MCF 10A (cell line): ENCODE results near the gene CD248. TPM values are rescaled to one million over a fixed set of nuclear protein-coding genes. Genes with fewer than 3 reads are reported as not detected.
"Not testable (repeated sequence)": the region's sequence is repeated elsewhere in the genome, so short reads cannot be mapped to it uniquely, and the experiment has no call there.

Experiments used
- BruUV-seq: library from RNA; stranded (reverse); fragments of 400-500 nt; replicated peaks from 2 replicates; lab custom pipeline; 2021; lab: Mats Ljungman, UMichigan
- CTCF ChIA-PET: fragments of 300-600 bp; sonication (Branson Sonifier 250); formaldehyde crosslinking; extraction: SDS; loops from one replicate; lab custom pipeline; 2021; ENCODE audit warnings: antibody characterized with exemption, inconsistent platforms; lab: Yijun Ruan, JAX
- POLR2A ChIA-PET: fragments of 300-600, 350-650 bp; sonication (Branson Sonifier 250); formaldehyde crosslinking; extraction: SDS; loops from one replicate; lab custom pipeline; 2020; ENCODE audit warnings: antibody characterized with exemption, inconsistent platforms; lab: Yijun Ruan, JAX
- DNase-seq: peaks from one replicate; pipeline ENCODE4 v3.0.0-alpha.2; 2018; ENCODE audit not compliant: unreplicated experiment
- H3K27ac Mint-ChIP-seq: one replicate; pipeline ENCODE4 v1.8.0; 2022; ENCODE audit warnings: mild to moderate bottlenecking, low read depth, mixed read lengths; ENCODE audit not compliant: unreplicated experiment
- H3K27me3 Mint-ChIP-seq: one replicate; pipeline ENCODE4 v1.8.0; 2022; ENCODE audit warnings: mixed read lengths; ENCODE audit not compliant: insufficient read depth, unreplicated experiment
- H3K36me3 Mint-ChIP-seq: one replicate; pipeline ENCODE4 v1.8.0; 2022; ENCODE audit warnings: mild to moderate bottlenecking, moderate library complexity, mixed read lengths; ENCODE audit not compliant: insufficient read depth, unreplicated experiment
- H3K4me1 Mint-ChIP-seq: one replicate; pipeline ENCODE4 v1.8.0; 2022; ENCODE audit warnings: mixed read lengths; ENCODE audit not compliant: insufficient read depth, unreplicated experiment
- H3K4me3 Mint-ChIP-seq: one replicate; pipeline ENCODE4 v1.8.0; 2022; ENCODE audit warnings: mild to moderate bottlenecking, moderate library complexity, mixed read lengths; ENCODE audit not compliant: unreplicated experiment
- H3K9me3 Mint-ChIP-seq: one replicate; pipeline ENCODE4 v1.8.0; 2022; ENCODE audit warnings: mixed read lengths; ENCODE audit not compliant: unreplicated experiment
- intact Hi-C: fragments of 100-400 bp; cut with micrococcal nuclease; formaldehyde crosslinking; loops from 2 replicates; pipeline ENCODE4 v1.14.1; 2022
- total RNA-seq: library from RNA; stranded (reverse); gene quantifications from 2 replicates; pipeline ENCODE4 v1.2.3, GENCODE V29; 2022
- TF ChIP-seq, protein P1 (sequence below): fragments of 200-600 bp; IDR thresholded peaks from one replicate; pipeline ENCODE4 v1.8.0; 2022; ENCODE audit warnings: antibody characterized with exemption, mild to moderate bottlenecking; ENCODE audit not compliant: unreplicated experiment

CD248 gene
- total RNA-seq, 1 experiment from 2014 or later = not detected

DNA sequence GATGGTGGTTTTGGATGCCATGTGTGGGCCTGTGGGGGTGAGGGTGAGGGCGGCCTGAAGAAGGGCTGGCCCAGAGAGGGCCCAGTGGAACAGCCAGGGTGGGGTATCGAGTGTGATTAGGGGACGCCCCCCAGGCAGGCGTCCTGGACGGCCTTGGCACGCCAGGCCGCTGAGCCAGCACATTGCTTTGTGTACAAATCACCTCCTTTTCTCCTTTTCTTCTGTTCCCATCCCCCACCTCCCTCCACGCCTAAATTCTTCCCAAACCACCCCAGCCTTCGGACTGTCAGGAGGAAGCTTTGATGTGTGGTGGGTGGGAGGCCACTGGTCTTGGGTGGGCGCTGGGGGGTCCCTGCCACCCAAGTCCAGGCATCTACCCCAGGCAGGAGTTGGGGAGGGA, 7.8 kb upstream of the CD248 start:
- BruUV-seq = no TSS peak
- no peak for DNase-seq
- peaks cover 47% of the 10 kb centered on the region for H3K4me1 Mint-ChIP-seq
- no peaks in the 10 kb centered on the region for H3K27me3 Mint-ChIP-seq
- H3K9me3 Mint-ChIP-seq = no peaks in the 10 kb centered on the region
- TF ChIP-seq, protein P1, sequence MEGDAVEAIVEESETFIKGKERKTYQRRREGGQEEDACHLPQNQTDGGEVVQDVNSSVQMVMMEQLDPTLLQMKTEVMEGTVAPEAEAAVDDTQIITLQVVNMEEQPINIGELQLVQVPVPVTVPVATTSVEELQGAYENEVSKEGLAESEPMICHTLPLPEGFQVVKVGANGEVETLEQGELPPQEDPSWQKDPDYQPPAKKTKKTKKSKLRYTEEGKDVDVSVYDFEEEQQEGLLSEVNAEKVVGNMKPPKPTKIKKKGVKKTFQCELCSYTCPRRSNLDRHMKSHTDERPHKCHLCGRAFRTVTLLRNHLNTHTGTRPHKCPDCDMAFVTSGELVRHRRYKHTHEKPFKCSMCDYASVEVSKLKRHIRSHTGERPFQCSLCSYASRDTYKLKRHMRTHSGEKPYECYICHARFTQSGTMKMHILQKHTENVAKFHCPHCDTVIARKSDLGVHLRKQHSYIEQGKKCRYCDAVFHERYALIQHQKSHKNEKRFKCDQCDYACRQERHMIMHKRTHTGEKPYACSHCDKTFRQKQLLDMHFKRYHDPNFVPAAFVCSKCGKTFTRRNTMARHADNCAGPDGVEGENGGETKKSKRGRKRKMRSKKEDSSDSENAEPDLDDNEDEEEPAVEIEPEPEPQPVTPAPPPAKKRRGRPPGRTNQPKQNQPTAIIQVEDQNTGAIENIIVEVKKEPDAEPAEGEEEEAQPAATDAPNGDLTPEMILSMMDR = no peak
- H3K27ac Mint-ChIP-seq = no peak overlapping the region
- CTCF ChIA-PET = interaction anchor here (0.6 to 1.3 kb wide), 3 partner anchors 13 to 294 kb away, joined by 4 to 6 read pairs (median 5); no protein-coding TSS in a partner anchor
- POLR2A ChIA-PET = interaction anchor here (0.8 to 1.2 kb wide), 5 partner anchors 12 to 41 kb away, joined by 3 to 5 read pairs (median 3); partner anchors contain the start of gene BRMS1
- intact Hi-C loops = no loop called here
- H3K4me3 Mint-ChIP-seq = no peak overlapping the region
- H3K36me3 Mint-ChIP-seq = no peaks in the 10 kb centered on the region

DNA sequence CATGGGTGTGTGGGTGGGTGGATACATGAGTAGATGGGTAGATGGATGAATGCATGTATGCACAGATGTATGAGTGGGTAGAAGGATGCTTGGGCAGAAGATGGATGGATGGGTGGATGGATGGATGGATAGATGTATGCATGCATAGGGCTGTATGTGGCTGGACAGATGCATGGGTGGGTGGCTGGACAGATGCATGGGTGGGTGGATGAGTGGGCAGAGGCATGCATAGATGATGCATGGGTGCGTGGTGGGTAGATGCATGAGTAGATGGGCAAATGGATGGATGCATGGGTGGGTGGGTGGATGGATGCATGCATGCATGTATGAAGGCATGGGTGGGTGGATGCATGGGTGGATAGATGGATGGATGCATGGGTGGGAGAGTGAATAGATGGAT, 6.8 kb upstream of the CD248 start:
- Mint-ChIP-seq H3K36me3 (no peaks in the 10 kb centered on the region), H3K9me3 (no peaks in the 10 kb centered on the region), H3K4me3 (no peak overlapping the region), H3K27ac (no peak overlapping the region), H3K27me3 (no peaks in the 10 kb centered on the region), H3K4me1 (peaks cover 55% of the 10 kb centered on the region)
- ChIA-PET POLR2A (interaction anchor here (0.8 kb wide), 2 partner anchors 11 to 41 kb away, joined by 3 read pairs; no protein-coding TSS in a partner anchor), CTCF (no interaction called here)
- BruUV-seq = no TSS peak
- TF ChIP-seq, protein P1 = no peak
- intact Hi-C loops = no loop called here
- no peak for DNase-seq

DNA sequence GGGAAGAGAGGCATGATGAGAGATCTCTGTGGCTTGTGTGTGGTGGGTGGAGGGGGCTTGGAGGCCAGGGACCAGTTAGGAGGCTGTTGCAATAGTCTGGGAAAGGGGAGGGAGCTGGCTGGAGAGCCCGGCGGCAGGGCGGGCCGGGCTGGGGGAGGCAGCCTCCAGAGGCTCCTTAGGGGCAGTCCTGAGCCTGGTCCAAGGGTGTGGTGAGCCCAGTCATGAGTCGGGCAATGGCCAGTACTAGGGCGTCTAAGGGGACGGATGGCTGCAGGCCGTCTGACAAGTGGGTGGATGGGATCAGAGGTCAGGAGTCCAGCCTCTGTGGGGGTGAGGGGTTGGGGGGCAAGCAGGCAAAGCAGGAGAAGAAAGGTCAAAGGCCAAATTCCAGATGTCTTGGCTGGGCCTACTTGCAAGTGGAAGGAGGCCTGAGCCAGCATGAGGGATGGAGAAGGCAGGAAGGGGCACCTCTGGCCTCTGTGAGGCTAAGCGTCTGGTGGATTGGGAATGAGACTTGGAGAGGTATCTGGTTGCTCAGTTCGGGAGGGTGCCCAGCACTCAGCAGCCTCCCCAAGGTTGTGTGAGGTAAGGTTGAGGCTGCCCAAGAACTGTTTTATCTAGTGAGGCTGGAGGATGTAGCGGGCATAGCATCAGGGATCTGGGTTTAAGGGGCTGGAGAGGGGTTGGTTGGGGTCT, 6.0 kb upstream of the CD248 start:
- intact Hi-C loops = no loop called here
- ChIA-PET CTCF (interaction anchor here (0.6 kb wide), 1 partner anchor 65 kb away, joined by 3 read pairs; no protein-coding TSS in a partner anchor), POLR2A (interaction anchor here (1.3 kb wide), 1 partner anchor 10 kb away, joined by 4 read pairs; no protein-coding TSS in a partner anchor)
- Mint-ChIP-seq H3K27ac (no peak overlapping the region), H3K9me3 (no peaks in the 10 kb centered on the region), H3K4me1 (peaks cover 51% of the 10 kb centered on the region), H3K4me3 (no peak overlapping the region), H3K27me3 (no peaks in the 10 kb centered on the region), H3K36me3 (no peaks in the 10 kb centered on the region)
- no TSS peak for BruUV-seq
- no peak for DNase-seq
- TF ChIP-seq, protein P1 = no peak

DNA sequence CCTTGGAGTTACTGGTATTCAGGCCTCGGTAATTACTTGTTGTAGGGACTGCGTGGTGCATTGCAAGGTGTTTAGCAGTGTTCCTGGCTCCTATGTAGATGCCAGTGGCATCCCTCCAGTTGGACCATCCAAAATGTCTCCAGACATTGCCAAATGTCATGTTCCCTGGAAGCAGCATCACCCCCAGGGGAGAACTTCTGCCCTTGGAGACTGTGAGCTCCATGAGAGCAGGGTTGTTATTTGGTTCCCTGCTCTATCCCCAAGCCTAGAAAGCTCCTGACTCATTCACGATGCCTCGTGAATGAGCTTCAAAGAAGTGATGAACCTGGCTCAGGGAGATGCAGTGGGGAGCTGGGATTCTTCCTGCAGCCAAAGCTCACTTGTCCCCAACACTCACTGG, 4.8 kb upstream of the CD248 start:
- no TSS peak for BruUV-seq
- H3K9me3 Mint-ChIP-seq = no peaks in the 10 kb centered on the region
- POLR2A ChIA-PET = interaction anchor here (0.7 to 1.1 kb wide), 2 partner anchors 14 to 64 kb away, joined by 3 to 4 read pairs; partner anchors contain the start of gene RIN1

DNA sequence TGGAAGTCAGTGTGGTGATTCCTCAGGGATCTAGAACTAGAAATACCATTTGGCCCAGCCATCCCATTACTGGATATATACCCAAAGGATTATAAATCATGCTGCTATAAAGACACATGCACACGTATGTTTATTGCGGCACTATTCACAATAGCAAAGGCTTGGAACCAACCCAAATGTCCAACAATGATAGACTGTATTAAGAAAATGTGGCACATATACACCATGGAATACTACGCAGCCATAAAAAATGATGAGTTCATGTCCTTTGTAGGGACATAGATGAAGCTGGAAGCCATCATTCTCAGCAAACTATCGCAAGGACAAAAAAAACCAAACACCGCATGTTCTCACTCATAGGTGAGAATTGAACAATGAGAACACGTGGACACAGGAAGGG, 3.9 kb upstream of the CD248 start:
- intact Hi-C loops, DNase-seq, BruUV-seq, POLR2A ChIA-PET, H3K27me3 Mint-ChIP-seq, H3K9me3 Mint-ChIP-seq, H3K4me3 Mint-ChIP-seq, H3K27ac Mint-ChIP-seq, H3K36me3 Mint-ChIP-seq: not testable (repeated sequence)
- peaks cover 33% of the 10 kb centered on the region for H3K4me1 Mint-ChIP-seq
- CTCF ChIA-PET = interaction anchor here (0.7 kb wide), 1 partner anchor 10 kb away, joined by 4 read pairs; no protein-coding TSS in a partner anchor

More for the DNA sequence above, 4.8 kb upstream of the CD248 start:
- Mint-ChIP-seq H3K36me3 (no peaks in the 10 kb centered on the region), H3K27me3 (no peaks in the 10 kb centered on the region), H3K4me3 (no peak overlapping the region), H3K4me1 (peaks cover 41% of the 10 kb centered on the region), H3K27ac (no peak overlapping the region)
- no peak for DNase-seq
- intact Hi-C loops = no loop called here
- CTCF ChIA-PET = interaction anchor here (0.6 to 1.0 kb wide), 2 partner anchors 9 to 260 kb away, joined by 3 to 4 read pairs; no protein-coding TSS in a partner anchor
- TF ChIP-seq, protein P1 = no peak

DNA sequence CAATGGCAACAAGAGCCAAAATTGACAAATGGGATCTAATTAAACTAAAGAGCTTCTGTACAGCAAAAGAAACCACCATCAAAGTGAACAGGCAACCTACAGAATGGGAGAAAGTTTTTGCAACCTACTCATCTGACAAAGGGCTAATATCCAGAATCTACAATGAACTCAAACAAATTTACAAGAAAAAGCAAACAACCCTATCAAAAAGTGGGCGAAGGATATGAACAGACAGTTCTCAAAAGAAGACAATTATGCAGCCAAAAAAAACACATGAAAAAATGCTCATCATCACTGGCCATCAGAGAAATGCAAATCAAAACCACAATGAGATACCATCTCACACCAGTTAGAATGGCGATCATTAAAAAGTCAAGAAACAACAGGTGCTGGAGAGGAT, 3.4 kb upstream of the CD248 start:
- CTCF ChIA-PET = interaction anchor here (0.7 kb wide), 1 partner anchor 9 kb away, joined by 4 read pairs; no protein-coding TSS in a partner anchor
- DNase-seq, H3K9me3 Mint-ChIP-seq, H3K36me3 Mint-ChIP-seq, H3K27ac Mint-ChIP-seq, intact Hi-C loops, H3K27me3 Mint-ChIP-seq, H3K4me3 Mint-ChIP-seq, POLR2A ChIA-PET, BruUV-seq: not testable (repeated sequence)
- H3K4me1 Mint-ChIP-seq = peaks cover 34% of the 10 kb centered on the region
